GM12878 (cell line): ENCODE results near the gene SLC25A26. TPM values are rescaled to one million over a fixed set of nuclear protein-coding genes. Genes with fewer than 3 reads are reported as not detected.

Experiments
- ATAC-seq: fragments of 200-7000 bp; cut with Tn5 transposase; 3 replicates; pipeline ENCODE4 v1.9.1; 2020; ENCODE audit warnings: mild to moderate bottlenecking, moderate library complexity
- BruUV-seq: library from RNA; stranded (reverse); fragments of 400-500 nt; replicated peaks from 2 replicates; lab custom pipeline; 2021; lab: Mats Ljungman, UMichigan
- CTCF ChIA-PET: fragments of 300-600 bp; sonication (Branson Sonifier 250); formaldehyde crosslinking; extraction: SDS; loops from one replicate; lab custom pipeline; 2021; ENCODE audit warnings: inconsistent platforms; lab: Yijun Ruan, JAX
- POLR2A ChIA-PET: fragments of 350-600 bp; formaldehyde crosslinking; extraction: SDS; loops from one replicate; lab custom pipeline; 2021; ENCODE audit warnings: inconsistent platforms; lab: Charles Lee
- RAD21 ChIA-PET: fragments of 300-600 bp; sonication (Branson Sonifier 250); formaldehyde crosslinking; loops from one replicate; lab custom pipeline; 2023; ENCODE audit warnings: antibody characterized with exemption; ENCODE audit not compliant: unreplicated experiment; lab: Charles Lee
- SMC1A ChIA-PET: fragments of 300-600 bp; sonication (Branson Sonifier 250); formaldehyde crosslinking; loops from one replicate; lab custom pipeline; 2023; ENCODE audit not compliant: unreplicated experiment, uncharacterized antibody; lab: Charles Lee
- DNase-seq: peaks from one replicate; pipeline ENCODE4 v3.0.0-alpha.2; 2011; ENCODE audit warnings: low read depth, low spot score
- FAIRE-seq: peaks from 3 replicates; lab custom pipeline; 2011; peaks lifted over from hg19 to GRCh38; lab: Jason Lieb, UNC
- H2AFZ ChIP-seq: 2 replicates; pipeline ENCODE4 v1.6.0; 2011; ENCODE audit warnings: low read depth, low read length, control low read depth; ENCODE audit not compliant: control insufficient read depth
- H3K27ac ChIP-seq: 2 replicates; pipeline ENCODE4 v1.5.1; 2011; ENCODE audit warnings: control low read depth; ENCODE audit not compliant: control insufficient read depth, insufficient read depth
- H3K27me3 ChIP-seq, 2 experiments: replicated peaks in 1 of 2; 2 replicates each; pipeline versions ENCODE4 v1.6.0 to v1.6.1; 2011; ENCODE audit warnings: low read length in 1 of 2; ENCODE audit not compliant: control insufficient read depth in 2 of 2, insufficient read depth in 2 of 2
- H3K36me3 ChIP-seq, 2 experiments: 2 replicates each; pipeline ENCODE4 v1.5.1; 2011; ENCODE audit warnings: low read length in 1 of 2; ENCODE audit not compliant: control insufficient read depth in 2 of 2, insufficient read depth in 2 of 2
- H3K4me1 ChIP-seq: 2 replicates; pipeline ENCODE4 v1.6.1; 2011; ENCODE audit warnings: mild to moderate bottlenecking, low read length, moderate library complexity, mixed read lengths; ENCODE audit not compliant: control insufficient read depth, insufficient read depth
- H3K4me2 ChIP-seq: 2 replicates; pipeline ENCODE4 v1.6.0; 2011; ENCODE audit warnings: control low read depth; ENCODE audit not compliant: control insufficient read depth, insufficient read depth
- H3K4me3 ChIP-seq: fragments of 200-600 bp; sonication (generic); 2 replicates; pipeline ENCODE4 v1.5.1; 2016
- H3K79me2 ChIP-seq: 2 replicates; pipeline ENCODE4 v1.6.0; 2011; ENCODE audit warnings: low read length; ENCODE audit not compliant: control insufficient read depth, insufficient read depth
- H3K9ac ChIP-seq: 2 replicates; pipeline ENCODE4 v1.8.0; 2011; ENCODE audit warnings: low read length, control low read depth, mixed read lengths; ENCODE audit not compliant: control insufficient read depth, insufficient read depth
- H3K9me3 ChIP-seq: replicated peaks from 3 replicates; pipeline ENCODE4 v1.5.1; 2011; ENCODE audit warnings: mild to moderate bottlenecking, low read length; ENCODE audit not compliant: control insufficient read depth, insufficient read depth
- H4K20me1 ChIP-seq: 2 replicates; pipeline ENCODE4 v1.6.0; 2011; ENCODE audit not compliant: control insufficient read depth, insufficient read depth
- CBFB ChIP-seq: IDR thresholded peaks from 2 replicates; pipeline ENCODE4 v1.6.1; 2016; ENCODE audit warnings: antibody characterized with exemption, low read depth
- CHD2 ChIP-seq: IDR thresholded peaks from 2 replicates; pipeline ENCODE4 v1.6.1; 2011; ENCODE audit warnings: low read depth, low read length, improper control_type of control experiment, borderline replicate concordance
- CHD4 ChIP-seq: fragments of 200-600 bp; sonication (generic); IDR thresholded peaks from 2 replicates; pipeline ENCODE4 v1.6.1; 2016; ENCODE audit warnings: mild to moderate bottlenecking
- CREB1 ChIP-seq: IDR thresholded peaks from 2 replicates; pipeline ENCODE4 v1.6.1; 2012; ENCODE audit warnings: low read depth, mild to moderate bottlenecking, inconsistent platforms
- DPF2 ChIP-seq: fragments of 450-650 bp; IDR thresholded peaks from 2 replicates; pipeline ENCODE4 v1.6.1; 2017; ENCODE audit warnings: mild to moderate bottlenecking
- EZH2 ChIP-seq: IDR thresholded peaks from 2 replicates; pipeline ENCODE4 v1.6.1; 2012; ENCODE audit warnings: low read depth, mild to moderate bottlenecking, control low read depth, inconsistent platforms, low read length, borderline replicate concordance; ENCODE audit not compliant: control insufficient read depth
- LARP7 ChIP-seq: fragments of 450-650 bp; IDR thresholded peaks from 2 replicates; pipeline ENCODE4 v1.6.1; 2017; ENCODE audit warnings: mild to moderate bottlenecking
- MXI1 ChIP-seq: fragments of 150-350 bp; IDR thresholded peaks from 2 replicates; pipeline ENCODE4 v1.6.1; 2011; ENCODE audit warnings: low read depth, mild to moderate bottlenecking, inconsistent platforms, low read length, improper control_type of control experiment
- RFX5 ChIP-seq: IDR thresholded peaks from 2 replicates; pipeline ENCODE4 v1.6.1; 2011; ENCODE audit warnings: low read depth, low read length, improper control_type of control experiment
- SIN3A ChIP-seq: IDR thresholded peaks from 2 replicates; pipeline ENCODE4 v1.6.1; 2012; ENCODE audit warnings: low read depth, low read length, improper control_type of control experiment
- SMC3 ChIP-seq: IDR thresholded peaks from 2 replicates; pipeline ENCODE4 v1.6.1; 2011; ENCODE audit warnings: low read length, improper control_type of control experiment, borderline replicate concordance
- SP1 ChIP-seq: IDR thresholded peaks from one replicate; pipeline ENCODE4 v1.6.1; 2011; ENCODE audit warnings: low read depth, low read length
- SREBF2 ChIP-seq: IDR thresholded peaks from 2 replicates; pipeline ENCODE4 v1.6.1; 2012; ENCODE audit warnings: mild to moderate bottlenecking, low read length
- STAT3 ChIP-seq: IDR thresholded peaks from 2 replicates; pipeline ENCODE4 v1.6.1; 2011; ENCODE audit warnings: low read depth, low read length, improper control_type of control experiment
- TBL1XR1 ChIP-seq: IDR thresholded peaks from 2 replicates; pipeline ENCODE4 v1.6.1; 2012; ENCODE audit warnings: low read depth, low read length, improper control_type of control experiment
- YY1 ChIP-seq: IDR thresholded peaks from 2 replicates; pipeline ENCODE4 v1.6.1; 2011; ENCODE audit warnings: low read depth, mild to moderate bottlenecking, low read length
- ZNF24 ChIP-seq: fragments of 450-650 bp; IDR thresholded peaks from 2 replicates; pipeline ENCODE4 v1.6.1; 2017; ENCODE audit warnings: antibody characterized with exemption, mild to moderate bottlenecking
- ZNF384 ChIP-seq: IDR thresholded peaks from 2 replicates; pipeline ENCODE4 v1.6.1; 2012; ENCODE audit warnings: low read depth, mild to moderate bottlenecking, low read length, improper control_type of control experiment, borderline replicate concordance
- ZNF622 ChIP-seq: fragments of 450-650 bp; IDR thresholded peaks from 2 replicates; pipeline ENCODE4 v1.6.1; 2017; ENCODE audit warnings: mild to moderate bottlenecking, inconsistent platforms
- WGBS: methylation state at CpG from one replicate; pipeline ENCODE4 v1.1.6; 2016; ENCODE audit warnings: low lambda C conversion rate; ENCODE audit not compliant: insufficient replicate concordance, insufficient coverage; ENCODE audit errors: missing lambda C conversion rate; 5-methylcytosine and 5-hydroxymethylcytosine counted together
- in situ Hi-C: fragments of 300-500 bp; cut with MboI; formaldehyde crosslinking; loops from 9 replicates; pipeline ENCODE4 v1.14.3; 2018; ENCODE audit warnings: mixed read lengths
- intact Hi-C: fragments of 100-400 bp; cut with micrococcal nuclease; formaldehyde crosslinking; loops from one replicate; pipeline ENCODE4 v1.14.2; 2022; ENCODE audit not compliant: unreplicated experiment
- polyA plus RNA-seq, 11 experiments: library from polyadenylated mRNA; depleted of rRNA in 4 of 11; unstranded in 6 of 11; stranded (reverse) in 5 of 11; fragments of >200 nt; fragmentation: Nextera tagmentation in 4 of 11; fragmentation: Illumina TruSeq in 1 of 11; extraction: Ambion mirVana in 4 of 11; extraction: Trizol in 1 of 11; gene quantifications; 1 replicate in 1 of 11; 2 replicates in 10 of 11; pipeline versions ENCODE4 v1.2.1 to v1.2.3, GENCODE V29; 2011 to 2016; ENCODE audit warnings: inconsistent platforms in 2 of 11, missing spikeins in 2 of 11, low read depth in 1 of 11
- total RNA-seq, 4 experiments: library from RNA; depleted of rRNA in 3 of 4; stranded (reverse); fragments of >200 nt in 3 of 4; fragmentation: Illumina TruSeq in 1 of 4; extraction: Trizol in 1 of 4; gene quantifications; 2 replicates each; pipeline versions ENCODE4 v1.2.1 to v1.2.3, GENCODE V29; 2013 to 2021

SLC25A26 gene
- total and polyA plus RNA-seq, 10 of the 15 experiments (the other 5 are each of a cell fraction or from before 2014, with no cell fraction given) = 14.6 to 49.7 (median 24.9) TPM

- Histone ChIP-seq H3K9ac (no peak overlapping the region), H3K9me3 (no peaks in the 10 kb centered on the region)
- TF ChIP-seq CBFB (no peak), LARP7 (no peak), ZNF622 (no peak), ZNF384 (no peak), RFX5 (no peak), ZNF24 (no peak), STAT3 (no peak), CHD4 (no peak), SIN3A (no peak), SREBF2 (no peak), MXI1 (no peak), EZH2 (no peak), YY1 (no peak), CHD2 (no peak), CREB1 (no peak), SMC3 (no peak), DPF2 (no peak), SP1 (no peak), TBL1XR1 (no peak)
- TF ChIP-seq, all 136 proteins: peak for 0
- ChIA-PET SMC1A (interaction anchor here (1.5 kb wide), 1 partner anchor 24 kb away, joined by 3 read pairs; no protein-coding TSS in a partner anchor), POLR2A (no interaction called here), RAD21 (no interaction called here), CTCF (no interaction called here)
- ATAC-seq (no peak), FAIRE-seq (no peak), DNase-seq (no peak)
- no peak overlapping the region for H3K27ac ChIP-seq
- 91% methylated on average over 2 of the region's 2 CpGs for WGBS
- H3K4me1 ChIP-seq = no peaks in the 10 kb centered on the region
- no peaks in the 10 kb centered on the region for H3K27me3 ChIP-seq
- H4K20me1 ChIP-seq = no peaks in the 10 kb centered on the region; the same call in 1 of the 2 replicates
- H2AFZ ChIP-seq = no peak overlapping the region
- H3K4me2 ChIP-seq = no peak overlapping the region
- in situ Hi-C loops = no loop called here
- H3K79me2 ChIP-seq = no peaks in the 10 kb centered on the region
- H3K36me3 ChIP-seq = no peaks in the 10 kb centered on the region
- BruUV-seq = no TSS peak
- intact Hi-C loops = no loop called here
- no peak overlapping the region for H3K4me3 ChIP-seq
Observed at GRCh38 chr3:66335671-66336070, 114.9 kb downstream of the SLC25A26 start.
